Measurements from ENCODE around the gene ZNF521.

- TF ChIP-seq CTCF (conservative IDR thresholded peaks at IDR 0.05) (no peak), EZH2 (IDR thresholded peaks at IDR 0.05; ENCODE audit: low read depth) (no peak)
Observed at GRCh38 chr18:25125680-25126079, 226.3 kb downstream of the ZNF521 start.

Measured in PC-9 (cell line).